Ramos (cell line): ENCODE results near the gene VAMP8.
"Not testable (repeated sequence)": the region's sequence is repeated elsewhere in the genome, so short reads cannot be mapped to it uniquely, and the experiment has no call there.

ENCODE experiments used
- in situ Hi-C: fragments of 300-500 bp; cut with MboI; formaldehyde crosslinking; loops from one replicate; pipeline ENCODE4 v1.14.3; 2022; ENCODE audit warnings: low sequenced_read_pairs; ENCODE audit not compliant: unreplicated experiment

Gene VAMP8

DNA sequence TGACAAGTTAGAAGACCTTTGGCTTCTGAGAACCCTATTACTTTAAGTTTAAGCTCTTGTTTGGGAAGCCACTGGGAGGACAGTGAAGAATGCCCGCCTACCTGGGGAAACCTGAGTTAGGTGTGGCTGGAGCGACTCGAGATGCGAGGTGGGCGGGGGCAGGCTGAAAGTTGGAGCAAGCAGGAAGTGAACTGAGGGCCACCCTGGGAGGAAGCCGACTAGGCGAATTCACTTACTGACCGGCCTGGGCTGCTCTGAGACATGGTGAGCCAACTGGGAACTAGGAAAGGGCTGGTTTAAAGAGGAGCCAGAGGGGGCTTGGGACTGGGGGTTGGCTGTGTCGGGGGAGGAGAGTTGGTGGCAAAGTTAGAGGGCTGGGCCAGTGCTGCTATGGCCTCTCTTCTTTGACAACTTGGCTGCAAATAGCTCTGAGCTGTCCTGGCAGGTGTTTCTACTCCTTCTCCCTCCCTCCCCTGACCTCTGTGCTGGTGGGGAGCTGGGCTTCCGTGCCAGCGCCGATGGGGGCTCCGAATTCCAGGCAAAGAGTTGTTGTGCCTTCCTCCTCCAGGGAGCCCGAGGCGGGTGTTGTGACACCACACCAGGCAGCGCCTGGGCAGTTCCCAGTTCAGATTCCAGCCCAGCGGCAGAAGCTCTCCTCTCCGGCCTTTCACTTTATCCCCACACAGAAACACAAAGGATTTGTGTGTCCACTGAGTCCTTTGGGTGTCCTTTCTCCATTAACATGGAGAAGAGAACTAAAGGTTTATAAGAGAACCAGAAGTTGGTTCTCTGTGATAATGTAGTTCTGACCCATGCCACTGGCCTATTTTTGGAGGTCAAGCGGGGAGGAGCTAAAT, at the start of gene VAMP8:
Gene VAMP8, plus strand, starts transcription at position 201 of the 857 bp plus-strand sequence. Its CDS starts 61 bp downstream, at position 262.
- in situ Hi-C loops = no loop called here

DNA sequence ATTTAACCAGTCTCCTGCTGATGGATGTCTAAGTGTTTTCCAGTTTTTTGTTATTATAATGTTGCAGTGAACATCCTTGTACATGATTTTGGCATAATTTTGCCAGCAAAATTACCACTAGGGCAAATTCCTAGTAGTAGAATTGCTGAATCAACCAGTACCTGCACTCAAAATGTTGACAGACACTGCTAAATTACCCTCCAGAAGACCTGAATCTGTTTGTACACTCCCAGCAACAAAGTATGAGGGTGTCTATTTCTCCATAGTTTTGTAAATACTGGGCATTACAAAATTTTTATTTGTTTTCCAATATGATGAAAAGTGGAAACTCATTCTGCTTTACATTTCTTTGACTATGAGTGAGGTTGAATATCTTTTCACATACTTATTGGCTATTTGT, 49.6 kb upstream of the VAMP8 start:
- in situ Hi-C loops = no loop called here

GRCh38 chr2:85528355-85528754, 49.0 kb upstream of the VAMP8 start:
- in situ Hi-C loops = no loop called here

DNA sequence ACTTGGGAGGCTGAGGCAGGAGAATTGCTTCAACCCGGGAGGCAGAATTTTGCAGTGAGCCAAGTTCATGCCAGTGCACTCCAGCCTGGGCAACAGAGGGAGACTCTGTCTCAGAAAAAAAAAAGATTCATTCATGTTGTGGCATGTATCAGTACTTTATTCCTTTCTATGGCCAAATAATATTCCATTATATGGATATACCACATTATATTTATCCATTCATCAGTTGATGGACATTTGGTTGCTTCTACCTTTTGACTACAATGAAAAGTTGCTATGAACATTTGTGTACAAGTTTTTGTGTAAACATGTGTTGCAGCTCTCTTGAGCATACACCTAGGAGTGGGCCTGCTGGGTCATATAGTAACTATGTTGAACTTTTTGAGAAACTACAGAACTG, 47.6 kb upstream of the VAMP8 start:
- in situ Hi-C loops = no loop called here

DNA sequence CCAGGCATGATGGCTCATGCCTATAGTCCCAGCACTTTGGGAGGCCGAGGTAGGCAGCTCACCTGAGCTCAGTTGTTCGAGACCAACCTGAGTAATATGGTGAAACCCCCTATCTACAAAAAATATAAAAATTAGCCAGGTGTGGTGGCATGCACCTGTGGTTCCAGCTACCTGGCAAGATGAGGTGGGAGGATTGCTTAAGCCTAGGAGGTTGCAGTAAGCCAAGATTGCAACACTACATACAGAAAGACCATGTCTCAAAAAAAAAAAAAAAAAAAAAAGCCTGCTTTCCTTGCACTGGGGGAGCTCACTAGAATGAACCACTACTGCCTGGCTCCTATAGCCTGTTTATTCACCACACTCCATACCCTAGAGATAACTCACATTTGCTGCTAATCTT, 45.8 kb upstream of the VAMP8 start:
- in situ Hi-C loops = no loop called here

DNA sequence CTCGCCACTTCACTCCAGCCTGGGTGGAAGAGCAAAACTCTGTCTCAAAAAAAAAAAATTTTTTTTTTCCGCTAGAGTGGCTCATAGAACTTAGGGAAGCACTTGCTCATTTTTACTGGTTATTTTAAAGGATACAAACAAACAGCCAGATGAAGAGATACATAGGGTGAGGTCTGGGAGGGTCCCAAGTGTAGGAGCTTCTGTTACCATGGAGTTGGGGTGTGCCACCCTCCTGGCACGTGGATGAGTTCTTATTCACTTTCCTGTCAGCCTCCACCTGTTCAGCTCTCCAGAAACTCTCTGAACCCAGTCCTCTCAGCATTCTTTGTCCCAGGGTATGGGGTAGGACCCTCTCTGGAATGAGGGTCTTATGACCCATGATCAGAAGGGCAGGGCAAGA, 43.3 kb upstream of the VAMP8 start:
- in situ Hi-C loops = no loop called here

DNA sequence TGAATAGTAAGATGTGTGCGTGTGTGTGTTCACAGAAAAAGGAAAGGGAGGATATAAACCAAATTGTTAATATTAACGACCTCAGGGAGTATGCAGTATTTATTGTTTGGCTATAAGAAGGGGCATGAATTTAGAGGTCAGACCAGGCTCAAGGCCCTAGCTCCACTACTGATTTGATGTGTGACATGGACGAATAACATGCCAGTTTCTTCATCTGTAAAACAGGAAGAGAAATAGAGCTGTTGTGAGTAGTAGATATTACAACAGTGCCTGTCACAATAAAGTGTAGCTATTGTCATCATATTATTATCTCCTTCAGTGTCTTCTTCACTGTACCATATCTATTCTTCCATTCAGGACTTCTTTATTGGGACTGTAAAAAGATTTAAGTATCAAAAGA, 42.5 kb upstream of the VAMP8 start:
- in situ Hi-C loops = no loop called here

DNA sequence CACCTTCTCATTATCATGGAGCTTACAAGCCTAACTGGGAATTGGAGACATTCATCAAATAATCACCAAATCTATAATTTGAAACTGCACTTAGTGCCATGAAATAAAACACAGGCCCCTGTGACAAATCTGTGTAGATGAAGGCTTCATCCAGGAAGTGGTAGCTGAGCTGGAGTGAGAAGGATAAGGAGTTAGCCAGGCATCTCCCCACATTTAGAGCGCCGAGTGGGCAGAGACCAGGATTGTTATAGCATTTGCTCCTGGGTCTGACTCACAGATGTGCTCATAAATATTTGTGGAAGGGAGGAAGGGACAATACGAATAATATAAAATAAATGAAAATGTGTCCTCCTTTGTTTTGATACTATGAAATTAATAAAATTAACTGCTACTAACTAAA, 40.9 kb upstream of the VAMP8 start:
- in situ Hi-C loops = no loop called here

- in situ Hi-C loops = no loop called here
Observed at GRCh38 chr2:85537600-85538506, 39.5 kb upstream of the VAMP8 start.

DNA sequence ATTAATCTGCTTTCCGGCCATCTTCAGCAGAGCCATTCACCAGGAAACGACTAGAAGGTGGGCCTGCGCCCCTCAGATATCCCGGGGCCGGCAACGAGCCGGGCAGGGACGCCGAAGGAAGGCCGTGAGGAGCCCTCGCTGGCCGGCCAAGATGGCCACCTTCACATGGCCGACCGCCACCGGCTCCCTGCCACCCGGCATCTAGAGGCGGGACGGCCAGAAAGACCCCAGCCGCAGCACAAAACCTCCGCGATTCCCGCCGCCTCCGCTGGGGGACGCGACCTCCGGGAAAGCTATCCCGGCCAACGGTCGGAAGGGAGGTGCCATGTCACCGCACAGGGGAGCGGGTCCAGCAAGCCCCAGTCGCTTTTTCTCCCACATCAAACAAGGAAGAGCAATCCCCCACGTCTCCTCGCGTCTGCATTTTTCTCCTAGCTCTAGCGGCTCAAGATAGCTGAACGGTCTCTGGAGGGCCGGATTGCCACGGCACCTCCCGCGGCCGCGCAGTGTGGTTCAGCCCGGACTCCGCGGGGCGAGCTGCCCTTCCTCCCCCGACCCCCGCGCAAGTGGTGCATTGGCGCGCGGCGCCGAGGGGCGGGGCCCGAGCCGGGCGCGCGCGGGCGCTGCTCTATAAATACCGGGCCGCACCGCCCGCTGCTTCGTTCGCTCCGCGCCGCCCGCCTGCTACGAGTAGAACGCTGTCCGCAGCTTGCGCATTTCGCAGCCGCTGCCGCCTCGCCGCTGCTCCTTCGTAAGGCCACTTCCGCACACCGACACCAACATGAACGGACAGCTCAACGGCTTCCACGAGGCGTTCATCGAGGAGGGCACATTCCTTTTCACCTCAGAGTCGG, 38.7 kb upstream of the VAMP8 start, which contains the start of gene MAT2A:
Gene MAT2A, plus strand, starts transcription at position 662 of the 854 bp plus-strand sequence. Its CDS starts 120 bp downstream, at position 782.
- in situ Hi-C loops = no loop called here

- in situ Hi-C loops = no loop called here
Observed at GRCh38 chr2:85539361-85540132, 37.8 kb upstream of the VAMP8 start.

GRCh38 chr2:85540133-85540648, 37.2 kb upstream of the VAMP8 start:
- in situ Hi-C loops = no loop called here

GRCh38 chr2:85541262-85541661, 36.1 kb upstream of the VAMP8 start:
- in situ Hi-C loops = no loop called here

DNA sequence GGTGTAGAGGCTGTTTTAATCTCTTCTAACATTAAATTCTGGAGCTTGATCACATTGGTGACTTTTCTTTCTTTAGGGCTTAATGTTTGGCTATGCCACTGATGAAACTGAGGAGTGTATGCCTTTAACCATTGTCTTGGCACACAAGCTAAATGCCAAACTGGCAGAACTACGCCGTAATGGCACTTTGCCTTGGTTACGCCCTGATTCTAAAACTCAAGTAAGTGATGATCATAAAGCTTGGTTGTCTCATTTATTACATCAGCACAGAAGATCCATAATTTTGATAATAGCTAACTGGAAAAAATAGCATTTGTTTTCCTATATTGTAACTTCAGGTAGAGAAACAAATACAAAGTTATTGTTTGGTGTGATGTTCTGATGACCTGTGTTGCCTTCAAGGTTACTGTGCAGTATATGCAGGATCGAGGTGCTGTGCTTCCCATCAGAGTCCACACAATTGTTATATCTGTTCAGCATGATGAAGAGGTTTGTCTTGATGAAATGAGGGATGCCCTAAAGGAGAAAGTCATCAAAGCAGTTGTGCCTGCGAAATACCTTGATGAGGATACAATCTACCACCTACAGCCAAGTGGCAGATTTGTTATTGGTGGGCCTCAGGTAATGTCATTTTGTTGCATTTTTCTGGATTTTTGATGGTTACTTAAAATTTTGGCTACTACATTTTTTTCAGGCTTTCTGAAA, 35.5 kb upstream of the VAMP8 start:
- in situ Hi-C loops = no loop called here

DNA sequence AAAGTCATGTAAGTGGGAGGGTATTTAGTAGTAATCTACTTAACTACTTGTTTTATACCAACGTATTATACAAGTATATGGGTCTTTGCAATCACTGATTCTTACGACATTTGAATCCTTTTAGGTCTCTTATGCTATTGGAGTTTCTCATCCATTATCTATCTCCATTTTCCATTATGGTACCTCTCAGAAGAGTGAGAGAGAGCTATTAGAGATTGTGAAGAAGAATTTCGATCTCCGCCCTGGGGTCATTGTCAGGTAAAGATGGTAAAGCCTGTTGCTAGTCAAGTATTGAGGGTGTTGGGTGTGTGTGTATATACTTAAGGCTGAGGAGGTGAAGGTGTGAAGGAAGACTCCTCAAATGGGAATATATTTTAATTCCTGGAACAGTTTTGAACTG, 34.6 kb upstream of the VAMP8 start:
- in situ Hi-C loops = no loop called here

DNA sequence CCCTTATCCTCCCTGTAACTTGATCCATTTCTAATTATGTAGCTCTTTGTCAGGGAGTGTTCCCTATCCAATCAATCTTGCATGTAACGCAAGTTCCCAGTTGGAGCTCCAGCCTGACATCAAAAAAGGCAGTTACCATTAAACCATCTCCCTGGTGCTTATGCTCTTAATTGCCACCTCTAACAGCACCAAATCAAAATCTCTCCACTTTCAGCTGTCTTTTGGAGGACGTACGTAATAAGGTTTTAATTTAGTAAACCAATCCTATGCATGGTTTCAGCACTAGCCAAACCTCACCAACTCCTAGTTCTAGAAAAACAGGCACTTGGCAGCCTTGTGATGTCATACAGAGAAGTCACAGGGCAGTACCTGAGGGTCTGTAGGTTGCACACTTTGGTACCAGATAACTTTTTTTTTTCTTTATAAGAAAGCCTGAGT, 33.1 kb upstream of the VAMP8 start:
- in situ Hi-C loops = not testable (repeated sequence)

DNA sequence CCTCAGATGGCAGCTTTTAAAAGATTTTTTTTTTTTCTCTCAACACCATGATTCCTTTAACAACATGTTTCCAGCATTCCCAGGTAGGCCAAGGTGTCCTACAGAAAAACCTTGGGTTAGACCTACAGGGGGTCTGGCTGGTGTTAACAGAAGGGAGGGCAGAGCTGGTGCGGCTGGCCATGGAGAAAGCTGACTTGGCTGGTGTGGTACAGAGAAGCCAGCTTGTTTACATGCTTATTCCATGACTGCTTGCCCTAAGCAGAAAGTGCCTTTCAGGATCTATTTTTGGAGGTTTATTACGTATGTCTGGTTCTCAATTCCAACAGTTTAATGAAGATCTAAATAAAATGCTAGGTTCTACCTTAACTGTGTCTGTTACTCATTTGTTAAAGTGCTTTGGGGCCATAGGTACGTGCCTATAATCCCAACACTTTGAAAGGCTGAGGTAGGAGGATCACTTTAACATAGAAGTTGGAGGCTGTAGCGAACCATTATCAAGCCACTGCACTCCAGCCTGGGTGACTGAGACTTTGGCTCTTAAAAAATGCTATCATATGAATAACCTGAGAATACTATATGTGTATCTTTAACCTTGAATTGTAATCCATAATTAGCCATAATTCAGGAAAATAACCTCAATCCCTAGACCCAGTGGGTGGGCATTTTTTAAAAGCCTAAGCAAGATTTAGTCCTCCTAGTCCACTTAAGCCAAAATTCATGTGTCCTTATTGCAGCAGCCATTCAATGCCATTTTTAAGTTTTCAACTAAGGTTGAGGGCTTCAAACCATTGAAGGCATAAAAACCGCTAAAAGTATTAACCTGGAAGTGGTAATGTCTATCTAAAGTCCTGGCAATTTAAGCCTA, 32.2 kb upstream of the VAMP8 start:
- in situ Hi-C loops = not testable (repeated sequence)

DNA sequence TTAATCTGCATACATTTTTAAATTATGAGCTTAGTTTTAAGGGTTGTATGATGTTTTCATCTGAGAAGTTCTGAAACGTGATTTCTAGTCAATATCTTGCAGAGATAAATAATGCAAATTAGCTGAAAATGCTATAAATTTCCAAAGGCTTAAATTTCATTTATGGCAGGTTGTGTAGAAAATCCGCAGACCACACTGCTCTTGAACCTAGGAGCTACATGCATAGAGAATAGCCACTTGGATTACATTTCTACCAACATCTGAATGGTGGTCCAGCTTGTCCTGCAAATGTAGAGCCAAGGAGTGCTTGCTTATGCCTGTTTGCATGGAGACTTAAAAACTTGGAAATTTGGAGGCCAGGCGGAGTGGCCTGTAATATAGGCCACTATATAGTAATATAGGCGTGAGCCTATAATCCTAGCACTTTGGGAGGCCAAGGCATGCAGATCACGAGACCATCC, 31.6 kb upstream of the VAMP8 start:
- in situ Hi-C loops = no loop called here
